Cardiac muscle cell (in vitro differentiated cells and primary cell): ENCODE measurements around the gene SPAG7. TPM values are rescaled to one million over a fixed set of nuclear protein-coding genes. Genes with fewer than 3 reads are reported as not detected.

Experiments used
- DNase-seq, 2 donors: peaks; one replicate each; pipeline versions ENCODE4 v3.0.0 to v3.0.0-alpha.2; 2010 to 2017; ENCODE audit warnings: low read depth in 1 of 2, low spot score in 1 of 2
- H3K27ac ChIP-seq: fragments of 200-600 bp; sonication (generic); 2 replicates; pipeline ENCODE4 v1.5.1; 2016
- H3K27me3 ChIP-seq: fragments of 200-600 bp; sonication (generic); 2 replicates; pipeline ENCODE4 v1.6.0; 2016; ENCODE audit warnings: control low read depth
- H3K36me3 ChIP-seq: fragments of 200-600 bp; sonication (generic); 2 replicates; pipeline ENCODE4 v1.5.1; 2016; ENCODE audit warnings: control low read depth
- H3K4me1 ChIP-seq: fragments of 200-600 bp; sonication (generic); 2 replicates; pipeline ENCODE4 v1.8.1; 2017; ENCODE audit warnings: low read depth, mild to moderate bottlenecking, mixed run types
- H3K4me3 ChIP-seq: fragments of 200-600 bp; sonication (generic); 2 replicates; pipeline ENCODE4 v1.5.1; 2016; ENCODE audit warnings: mild to moderate bottlenecking
- H3K9me3 ChIP-seq: fragments of 200-600 bp; sonication (generic); 2 replicates; pipeline ENCODE4 v1.5.1; 2017; ENCODE audit warnings: low read depth, mild to moderate bottlenecking, control low read depth
- CTCF ChIP-seq: IDR thresholded peaks from 2 replicates; pipeline ENCODE4 v1.5.1; 2012; ENCODE audit warnings: low read depth, mild to moderate bottlenecking, low read length
- polyA plus RNA-seq: library from polyadenylated mRNA; unstranded; fragments of >200 nt; fragmentation: Nextera tagmentation; extraction: Ambion mirVana; gene quantifications from 2 replicates; pipeline ENCODE4 v1.2.1, GENCODE V29; 2016
- total RNA-seq: library from RNA; depleted of rRNA; stranded (reverse); fragments of >200 nt; gene quantifications from 2 replicates; pipeline ENCODE4 v1.2.3, GENCODE V29; 2016

SPAG7 gene
- total and polyA plus RNA-seq, 2 experiments from 2014 or later, result 227 to 399 TPM

- no peak overlapping the region for H3K4me3 ChIP-seq
- peaks cover 32% of the 10 kb centered on the region for H3K36me3 ChIP-seq
- no peaks in the 10 kb centered on the region for H3K9me3 ChIP-seq
- no peaks in the 10 kb centered on the region for H3K27me3 ChIP-seq
- H3K4me1 ChIP-seq, result peaks cover 15% of the 10 kb centered on the region
- peak overlapping the region; percentile 94 for H3K27ac ChIP-seq
- no peak for DNase-seq
- no peak for TF ChIP-seq CTCF
These were observed 23.0 kb downstream of the SPAG7 start for GRCh38 chr17:4944554-4945175.

DNA sequence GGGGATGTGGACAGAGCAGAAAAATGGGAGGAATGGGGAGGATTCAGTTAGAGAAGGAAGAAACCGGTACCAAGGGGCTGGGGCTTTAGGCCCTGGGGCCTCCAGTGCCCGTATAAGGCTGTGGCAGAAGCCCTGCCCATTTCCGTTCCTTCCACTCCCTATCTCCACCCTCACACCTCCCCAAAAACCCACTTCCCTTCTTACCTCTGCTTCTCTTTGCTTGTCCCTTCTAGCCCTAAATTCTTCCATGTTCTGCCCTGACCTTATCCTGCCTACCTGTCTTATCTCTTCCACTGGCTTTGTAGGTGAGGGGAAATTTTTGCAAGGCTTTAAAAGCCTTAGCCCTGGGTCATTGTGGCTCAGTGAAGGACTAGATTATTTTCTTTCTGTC lies 23.5 kb downstream of the SPAG7 start:
- no peak for TF ChIP-seq CTCF
- Histone ChIP-seq H3K36me3 (peaks cover 32% of the 10 kb centered on the region), H3K9me3 (no peaks in the 10 kb centered on the region), H3K27ac (peak overlapping the region; percentile 94), H3K27me3 (no peaks in the 10 kb centered on the region), H3K4me1 (peaks cover 15% of the 10 kb centered on the region), H3K4me3 (no peak overlapping the region)
- no peak for DNase-seq

- Histone ChIP-seq H3K27me3 (no peaks in the 10 kb centered on the region), H3K36me3 (peaks cover 35% of the 10 kb centered on the region), H3K4me1 (peaks cover 23% of the 10 kb centered on the region), H3K4me3 (no peak overlapping the region), H3K9me3 (no peaks in the 10 kb centered on the region), H3K27ac (peak overlapping the region; percentile 16)
- DNase-seq, result no peak
- TF ChIP-seq CTCF, result no peak
These were observed 24.7 kb downstream of the SPAG7 start for GRCh38 chr17:4942760-4943508.

GRCh38 chr17:4941319-4941610 lies 26.4 kb downstream of the SPAG7 start:
- Histone ChIP-seq H3K4me3 (peak overlapping the region; percentile 83), H3K4me1 (peaks cover 17% of the 10 kb centered on the region), H3K36me3 (peaks cover 41% of the 10 kb centered on the region), H3K27me3 (no peaks in the 10 kb centered on the region), H3K9me3 (no peaks in the 10 kb centered on the region), H3K27ac (peak overlapping the region; percentile 88)
- DNase-seq, result no peak
- TF ChIP-seq CTCF, result no peak

- Histone ChIP-seq H3K27ac (peak overlapping the region; percentile 88), H3K9me3 (no peaks in the 10 kb centered on the region), H3K27me3 (no peaks in the 10 kb centered on the region), H3K4me3 (peak overlapping the region; percentile 83), H3K36me3 (peaks cover 35% of the 10 kb centered on the region), H3K4me1 (peaks cover 16% of the 10 kb centered on the region)
- TF ChIP-seq CTCF, result no peak
- DNase-seq, result peak in 1 of 2 donors; percentile 91
These were observed 26.9 kb downstream of the SPAG7 start for GRCh38 chr17:4940555-4941318.
